Measurements from ENCODE around the gene PLEKHG7.
"Not testable (repeated sequence)": the region's sequence is repeated elsewhere in the genome, so short reads cannot be mapped to it uniquely, and the experiment has no call there.

The PLEKHG7 gene

GRCh38 chr12:92702754-92703679, at the start of gene PLEKHG7:
Gene PLEKHG7, plus strand, starts transcription at chr12:92702989. Its CDS starts 3,643 bp downstream, at chr12:92706632.
- DNase-seq (ENCODE audit: low read depth in 2 of 3, low spot score in 2 of 3): no peak

- DNase-seq (ENCODE audit: low read depth in 2 of 3, low spot score in 2 of 3): not testable (repeated sequence)
Observed at GRCh38 chr12:92654256-92654655, 48.5 kb upstream of the PLEKHG7 start.

GRCh38 chr12:92654929-92655328, 47.9 kb upstream of the PLEKHG7 start:
- DNase-seq (ENCODE audit: low read depth in 2 of 3, low spot score in 2 of 3): no peak

- DNase-seq (ENCODE audit: low read depth in 2 of 3, low spot score in 2 of 3): no peak
Observed at GRCh38 chr12:92656911-92657310, 45.9 kb upstream of the PLEKHG7 start.

GRCh38 chr12:92657770-92658169, 45.0 kb upstream of the PLEKHG7 start:
- no peak for DNase-seq (ENCODE audit: low read depth in 2 of 3, low spot score in 2 of 3)

GRCh38 chr12:92658611-92659010, 44.2 kb upstream of the PLEKHG7 start:
- DNase-seq (ENCODE audit: low read depth in 2 of 3, low spot score in 2 of 3): no peak

GRCh38 chr12:92661269-92661668, 41.5 kb upstream of the PLEKHG7 start:
- DNase-seq (ENCODE audit: low read depth in 2 of 3, low spot score in 2 of 3): no peak

- DNase-seq (ENCODE audit: low read depth in 2 of 3, low spot score in 2 of 3): no peak
Observed at GRCh38 chr12:92665496-92665895, 37.3 kb upstream of the PLEKHG7 start.

- DNase-seq (ENCODE audit: low read depth in 2 of 3, low spot score in 2 of 3): no peak
Observed at GRCh38 chr12:92668739-92669138, 34.0 kb upstream of the PLEKHG7 start.

- DNase-seq (ENCODE audit: low read depth in 2 of 3, low spot score in 2 of 3): not testable (repeated sequence)
Observed at GRCh38 chr12:92671524-92671923, 31.3 kb upstream of the PLEKHG7 start.

GRCh38 chr12:92673756-92674155, 29.0 kb upstream of the PLEKHG7 start:
- DNase-seq (ENCODE audit: low read depth in 2 of 3, low spot score in 2 of 3): no peak

GRCh38 chr12:92674500-92674899, 28.3 kb upstream of the PLEKHG7 start:
- no peak for DNase-seq (ENCODE audit: low read depth in 2 of 3, low spot score in 2 of 3)

GRCh38 chr12:92675092-92675865, 27.5 kb upstream of the PLEKHG7 start:
- DNase-seq (ENCODE audit: low read depth in 2 of 3, low spot score in 2 of 3): no peak

GRCh38 chr12:92676710-92677109, 26.1 kb upstream of the PLEKHG7 start:
- DNase-seq (ENCODE audit: low read depth in 2 of 3, low spot score in 2 of 3): no peak

GRCh38 chr12:92690601-92691000, 12.2 kb upstream of the PLEKHG7 start:
- no peak for DNase-seq (ENCODE audit: low read depth in 2 of 3, low spot score in 2 of 3)

- no peak for DNase-seq (ENCODE audit: low read depth in 2 of 3, low spot score in 2 of 3)
Observed at GRCh38 chr12:92695056-92695455, 7.7 kb upstream of the PLEKHG7 start.

GRCh38 chr12:92695577-92695976, 7.2 kb upstream of the PLEKHG7 start:
- no peak for DNase-seq (ENCODE audit: low read depth in 2 of 3, low spot score in 2 of 3)

GRCh38 chr12:92696216-92696615, 6.6 kb upstream of the PLEKHG7 start:
- DNase-seq (ENCODE audit: low read depth in 2 of 3, low spot score in 2 of 3): no peak

- DNase-seq (ENCODE audit: low read depth in 2 of 3, low spot score in 2 of 3): no peak
Observed at GRCh38 chr12:92698474-92698873, 4.3 kb upstream of the PLEKHG7 start.

- DNase-seq (ENCODE audit: low read depth in 2 of 3, low spot score in 2 of 3): no peak
Observed at GRCh38 chr12:92701441-92701840, 1.3 kb upstream of the PLEKHG7 start.

GRCh38 chr12:92703786-92704185, 997 bp downstream of the PLEKHG7 start:
- DNase-seq (ENCODE audit: low read depth in 2 of 3, low spot score in 2 of 3): no peak

- no peak for DNase-seq (ENCODE audit: low read depth in 2 of 3, low spot score in 2 of 3)
Observed at GRCh38 chr12:92706594-92706993, 3.8 kb downstream of the PLEKHG7 start.

Data from activated CD8-positive, alpha-beta memory T cell treated with anti-CD3 and anti-CD28 coated beads for 48 hours (primary cell).